ENCODE results near the gene OCLN. TPM values are rescaled to one million over a fixed set of nuclear protein-coding genes. Genes with fewer than 3 reads are reported as not detected.
"Not testable (repeated sequence)": the region's sequence is repeated elsewhere in the genome, so short reads cannot be mapped to it uniquely, and the experiment has no call there.

The OCLN gene
- total RNA-seq, 1 experiment from 2014 or later, result 77.4 TPM

DNA sequence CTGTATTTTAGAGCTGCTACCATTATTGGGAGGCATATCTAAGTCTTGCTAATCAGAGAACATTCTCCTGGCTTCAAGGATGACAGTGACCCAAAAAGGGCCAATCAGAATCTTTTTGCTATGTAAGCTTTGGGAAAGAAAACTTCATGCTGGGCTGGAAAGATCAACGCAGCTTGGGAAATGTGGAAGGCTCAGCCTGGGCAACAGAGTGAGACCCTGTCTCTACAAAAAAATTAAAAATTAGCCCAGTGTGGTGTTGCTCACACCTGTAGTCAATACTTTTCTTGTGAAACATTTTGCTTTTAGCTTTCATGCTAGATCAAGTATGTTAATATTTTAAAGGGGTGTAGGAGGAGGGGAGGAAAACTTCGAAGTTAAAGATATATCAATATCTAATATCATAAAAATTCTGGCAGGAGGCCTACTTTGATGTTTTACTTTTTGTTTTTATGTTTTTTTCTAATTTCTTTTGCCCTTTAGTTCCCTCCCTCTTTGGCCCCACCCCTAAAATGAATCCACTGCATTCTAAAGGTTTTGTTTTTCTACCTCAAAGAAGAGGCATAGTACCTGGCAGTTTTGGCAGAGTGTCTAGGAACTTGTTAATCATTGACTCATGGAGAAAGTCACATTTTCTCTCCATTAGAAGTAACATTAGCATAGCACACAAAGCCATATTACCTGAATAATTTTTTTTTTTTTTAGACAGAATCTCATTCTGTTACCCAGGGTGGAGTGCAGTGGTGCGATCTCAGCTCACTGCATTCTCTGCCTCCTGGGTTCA is 50.4 kb downstream of the OCLN start:
- intact Hi-C loops (cut with micrococcal nuclease; ENCODE audit: unreplicated experiment); CTCF ChIA-PET: not testable (repeated sequence)

DNA sequence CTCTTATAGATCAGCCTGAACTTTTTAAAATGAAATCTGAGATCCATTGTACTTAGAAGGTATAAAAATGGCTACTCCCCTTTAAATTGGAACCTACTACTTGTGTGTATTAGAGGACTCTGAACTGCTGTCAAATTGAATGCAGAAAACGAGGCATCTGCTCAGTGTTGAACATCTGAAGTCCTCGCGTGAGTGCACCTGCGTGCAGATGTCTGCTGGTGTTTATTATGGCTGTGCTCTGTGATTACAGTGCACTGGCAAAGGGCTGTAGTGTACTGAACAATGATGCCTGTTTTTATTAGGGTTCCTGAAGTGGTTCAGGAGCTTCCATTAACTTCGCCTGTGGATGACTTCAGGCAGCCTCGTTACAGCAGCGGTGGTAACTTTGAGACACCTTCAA is 52.0 kb downstream of the OCLN start:
- POLR2A ChIA-PET (ENCODE audit: unreplicated experiment); H3K79me2 ChIP-seq (ENCODE audit: low read depth); H3K36me3 ChIP-seq (ENCODE audit: low read depth); H3K27me3 ChIP-seq (ENCODE audit: insufficient read depth, low read depth); CTCF ChIA-PET; BruUV-seq (replicated peaks); H4K20me1 ChIP-seq (ENCODE audit: insufficient read depth); intact Hi-C loops (cut with micrococcal nuclease; ENCODE audit: unreplicated experiment); H3K27ac ChIP-seq; H2AFZ ChIP-seq; DNase-seq; H3K4me2 ChIP-seq; H3K9me2 ChIP-seq (ENCODE audit: insufficient read depth); H3K9me3 ChIP-seq (ENCODE audit: insufficient read depth, low read depth); H3F3A ChIP-seq (ENCODE audit: insufficient read depth, low read depth); H3K4me1 ChIP-seq (replicated peaks; ENCODE audit: insufficient read depth); H3K4me3 ChIP-seq: not testable (repeated sequence)

More for the DNA sequence above, 50.4 kb downstream of the OCLN start:
- POLR2A ChIA-PET (ENCODE audit: unreplicated experiment); H3K4me1 ChIP-seq (replicated peaks; ENCODE audit: insufficient read depth); H3K9me3 ChIP-seq (ENCODE audit: insufficient read depth, low read depth); H4K20me1 ChIP-seq (ENCODE audit: insufficient read depth); H3K9me2 ChIP-seq (ENCODE audit: insufficient read depth); H3K27ac ChIP-seq; DNase-seq; H3K4me3 ChIP-seq; H3K4me2 ChIP-seq; H2AFZ ChIP-seq; H3F3A ChIP-seq (ENCODE audit: insufficient read depth, low read depth); H3K27me3 ChIP-seq (ENCODE audit: insufficient read depth, low read depth); BruUV-seq (replicated peaks); H3K36me3 ChIP-seq (ENCODE audit: low read depth); H3K79me2 ChIP-seq (ENCODE audit: low read depth): not testable (repeated sequence)

DNA sequence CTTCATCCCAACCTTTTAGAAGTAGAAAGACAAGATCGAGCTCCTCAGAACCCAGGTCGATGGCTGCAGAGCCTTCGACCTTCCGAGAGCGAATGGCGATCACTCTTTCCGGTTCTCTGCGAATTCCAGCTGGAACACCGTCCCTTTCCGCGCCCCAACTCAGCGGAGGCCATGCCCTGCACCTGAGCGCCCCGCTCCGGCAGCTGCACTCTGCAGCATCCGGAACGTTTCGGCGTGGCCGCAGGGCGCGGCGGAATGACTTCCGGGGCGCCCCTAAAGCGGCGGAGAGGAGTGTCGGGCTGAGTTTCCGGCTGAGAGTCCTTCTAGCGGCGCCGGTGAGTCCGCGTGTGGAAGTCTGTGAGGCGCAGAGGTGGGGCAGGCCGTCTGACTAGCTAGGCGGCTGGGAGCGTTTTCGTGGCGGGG is 67.3 kb downstream of the OCLN start, which contains the start of gene GTF2H2C:
GTF2H2C (plus strand) TSS at position 284 of the 423 bp plus-strand sequence. CDS start 4,942 bp downstream, outside the sequence.
- H4K20me1 ChIP-seq (ENCODE audit: insufficient read depth); H3K27me3 ChIP-seq (ENCODE audit: insufficient read depth, low read depth); H3K9me3 ChIP-seq (ENCODE audit: insufficient read depth, low read depth); H3F3A ChIP-seq (ENCODE audit: insufficient read depth, low read depth); H3K36me3 ChIP-seq (ENCODE audit: low read depth); H3K9me2 ChIP-seq (ENCODE audit: insufficient read depth); H3K79me2 ChIP-seq (ENCODE audit: low read depth); BruUV-seq (replicated peaks); POLR2A ChIA-PET (ENCODE audit: unreplicated experiment); CTCF ChIA-PET; H3K4me1 ChIP-seq (replicated peaks; ENCODE audit: insufficient read depth); intact Hi-C loops (cut with micrococcal nuclease; ENCODE audit: unreplicated experiment): not testable (repeated sequence)
- TF ChIP-seq, protein P1, sequence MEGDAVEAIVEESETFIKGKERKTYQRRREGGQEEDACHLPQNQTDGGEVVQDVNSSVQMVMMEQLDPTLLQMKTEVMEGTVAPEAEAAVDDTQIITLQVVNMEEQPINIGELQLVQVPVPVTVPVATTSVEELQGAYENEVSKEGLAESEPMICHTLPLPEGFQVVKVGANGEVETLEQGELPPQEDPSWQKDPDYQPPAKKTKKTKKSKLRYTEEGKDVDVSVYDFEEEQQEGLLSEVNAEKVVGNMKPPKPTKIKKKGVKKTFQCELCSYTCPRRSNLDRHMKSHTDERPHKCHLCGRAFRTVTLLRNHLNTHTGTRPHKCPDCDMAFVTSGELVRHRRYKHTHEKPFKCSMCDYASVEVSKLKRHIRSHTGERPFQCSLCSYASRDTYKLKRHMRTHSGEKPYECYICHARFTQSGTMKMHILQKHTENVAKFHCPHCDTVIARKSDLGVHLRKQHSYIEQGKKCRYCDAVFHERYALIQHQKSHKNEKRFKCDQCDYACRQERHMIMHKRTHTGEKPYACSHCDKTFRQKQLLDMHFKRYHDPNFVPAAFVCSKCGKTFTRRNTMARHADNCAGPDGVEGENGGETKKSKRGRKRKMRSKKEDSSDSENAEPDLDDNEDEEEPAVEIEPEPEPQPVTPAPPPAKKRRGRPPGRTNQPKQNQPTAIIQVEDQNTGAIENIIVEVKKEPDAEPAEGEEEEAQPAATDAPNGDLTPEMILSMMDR (conservative IDR thresholded peaks at IDR 0.05), result peak; percentile 55; the same call in 1 of the 2 replicates
- Histone ChIP-seq H3K27ac (peak within 1 kb of the TSS; percentile 57), H2AFZ (peak within 1 kb of the TSS; percentile 67; the same call in 1 of the 2 replicates), H3K4me2 (peak within 1 kb of the TSS; percentile 86), H3K4me3 (peak within 1 kb of the TSS; percentile 49)
- DNase-seq, result peak; percentile 75 to 83

DNA sequence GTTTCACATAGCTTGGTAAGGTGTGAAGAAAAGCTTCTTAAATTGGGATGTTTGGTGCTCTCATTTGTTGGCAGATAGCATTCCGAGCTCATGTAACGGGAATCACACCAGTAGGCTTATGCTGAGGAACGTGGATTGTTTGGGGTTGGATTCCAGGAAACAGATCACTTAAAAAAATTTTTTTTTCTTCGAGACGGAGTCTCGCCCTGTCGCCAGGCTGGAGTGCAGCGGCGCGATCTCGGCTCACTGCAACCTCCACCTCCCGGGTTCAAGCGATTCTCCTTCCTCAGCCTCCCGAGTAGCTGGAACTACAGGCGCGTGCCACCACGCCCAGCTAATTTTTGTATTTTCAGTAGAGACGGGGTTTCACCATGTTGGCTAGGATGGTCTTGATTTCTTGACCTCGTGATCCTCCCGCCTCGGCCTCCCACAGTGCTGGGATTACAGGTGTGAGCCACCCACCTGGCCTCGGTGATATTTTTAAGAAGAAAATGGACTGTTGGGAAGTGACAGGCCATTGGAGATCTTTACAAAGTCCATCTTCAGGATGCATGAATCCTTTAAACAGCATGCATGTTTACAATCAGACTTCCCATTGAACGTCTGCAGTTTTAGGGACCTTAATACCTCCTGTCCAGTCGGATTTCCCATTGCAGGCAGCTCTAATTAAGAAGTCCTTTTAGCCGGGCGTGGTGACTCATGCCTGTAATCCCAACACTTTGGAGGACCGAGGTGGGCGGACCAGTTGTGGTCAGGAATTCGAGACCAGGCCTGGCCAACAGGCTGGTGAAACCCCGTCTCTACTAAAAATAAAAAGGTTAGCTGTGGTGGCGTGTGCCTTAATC is 68.2 kb downstream of the OCLN start:
- H3K79me2 ChIP-seq (ENCODE audit: low read depth); POLR2A ChIA-PET (ENCODE audit: unreplicated experiment); H3K4me1 ChIP-seq (replicated peaks; ENCODE audit: insufficient read depth); H3K36me3 ChIP-seq (ENCODE audit: low read depth); intact Hi-C loops (cut with micrococcal nuclease; ENCODE audit: unreplicated experiment); H3K9me3 ChIP-seq (ENCODE audit: insufficient read depth, low read depth); H3F3A ChIP-seq (ENCODE audit: insufficient read depth, low read depth); H3K9me2 ChIP-seq (ENCODE audit: insufficient read depth); H2AFZ ChIP-seq; H4K20me1 ChIP-seq (ENCODE audit: insufficient read depth); H3K27me3 ChIP-seq (ENCODE audit: insufficient read depth, low read depth); CTCF ChIA-PET: not testable (repeated sequence)
- Histone ChIP-seq H3K4me2 (peak overlapping the region; percentile 70), H3K4me3 (peak overlapping the region; percentile 45), H3K27ac (peak overlapping the region; percentile 14; the same call in 1 of the 2 replicates)
- BruUV-seq (replicated peaks), result TSS peak; percentile 70
- DNase-seq, result peak in 1 of 2 experiments; percentile 31

DNA sequence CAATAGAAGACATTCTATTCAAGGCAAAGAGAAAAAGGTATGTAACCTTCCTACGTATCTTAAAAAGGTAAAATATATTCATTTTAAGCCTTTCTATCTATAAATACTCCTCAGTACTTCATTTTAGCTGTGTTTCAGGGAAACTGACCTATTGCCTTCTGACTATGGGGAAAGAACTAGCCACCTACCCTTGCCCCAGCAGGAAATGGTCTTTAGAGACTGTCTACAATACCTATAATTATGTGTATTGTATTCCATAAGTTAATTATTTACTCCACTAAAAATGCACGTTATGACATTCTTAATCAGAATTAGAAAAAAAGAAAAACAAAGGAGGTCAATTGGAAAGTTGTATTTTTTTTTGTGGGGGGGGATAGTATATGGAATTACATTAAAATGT is 73.6 kb downstream of the OCLN start:
- H3K79me2 ChIP-seq (ENCODE audit: low read depth); DNase-seq; H3K4me3 ChIP-seq; BruUV-seq (replicated peaks); H3K9me3 ChIP-seq (ENCODE audit: insufficient read depth, low read depth); H3K4me2 ChIP-seq; intact Hi-C loops (cut with micrococcal nuclease; ENCODE audit: unreplicated experiment); H3K27ac ChIP-seq; H3K27me3 ChIP-seq (ENCODE audit: insufficient read depth, low read depth); H3K36me3 ChIP-seq (ENCODE audit: low read depth); CTCF ChIA-PET; H4K20me1 ChIP-seq (ENCODE audit: insufficient read depth); H3K9me2 ChIP-seq (ENCODE audit: insufficient read depth); POLR2A ChIA-PET (ENCODE audit: unreplicated experiment); H3F3A ChIP-seq (ENCODE audit: insufficient read depth, low read depth); H3K4me1 ChIP-seq (replicated peaks; ENCODE audit: insufficient read depth); H2AFZ ChIP-seq: not testable (repeated sequence)

DNA sequence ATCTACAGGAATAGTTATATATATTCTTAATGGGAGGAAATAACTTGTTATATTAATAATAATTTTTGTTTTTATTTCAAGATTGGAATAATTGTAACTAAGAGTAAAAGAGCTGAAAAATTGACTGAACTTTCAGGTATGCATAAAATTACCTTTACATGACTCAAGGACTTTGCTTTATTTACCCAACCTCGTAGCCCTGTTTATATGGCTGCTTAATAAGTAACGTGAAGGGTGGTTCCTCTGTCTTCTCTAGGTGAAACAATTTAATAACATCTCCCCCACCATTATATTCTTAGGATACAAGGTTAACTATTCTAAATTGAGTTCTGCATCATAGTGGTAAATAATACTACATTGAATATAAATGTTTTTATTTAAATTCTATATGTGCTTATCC is 75.5 kb downstream of the OCLN start:
- H3K27ac ChIP-seq; H3F3A ChIP-seq (ENCODE audit: insufficient read depth, low read depth); H3K4me2 ChIP-seq; H4K20me1 ChIP-seq (ENCODE audit: insufficient read depth); BruUV-seq (replicated peaks); H3K9me3 ChIP-seq (ENCODE audit: insufficient read depth, low read depth); H2AFZ ChIP-seq; H3K9me2 ChIP-seq (ENCODE audit: insufficient read depth); DNase-seq; H3K27me3 ChIP-seq (ENCODE audit: insufficient read depth, low read depth); POLR2A ChIA-PET (ENCODE audit: unreplicated experiment); CTCF ChIA-PET; intact Hi-C loops (cut with micrococcal nuclease; ENCODE audit: unreplicated experiment); H3K4me3 ChIP-seq; H3K36me3 ChIP-seq (ENCODE audit: low read depth); H3K4me1 ChIP-seq (replicated peaks; ENCODE audit: insufficient read depth); H3K79me2 ChIP-seq (ENCODE audit: low read depth): not testable (repeated sequence)
